ENCODE measurements around the gene OR51A4. TPM values are rescaled to one million over a fixed set of nuclear protein-coding genes. Genes with fewer than 3 reads are reported as not detected.

The OR51A4 gene
- total RNA-seq, 1 donor from 2014 or later = not detected

- Mint-ChIP-seq H3K36me3 (no peaks in the 10 kb centered on the region), H3K4me3 (no peak within 1 kb of the TSS), H3K9me3 (no peaks in the 10 kb centered on the region), H3K27ac (no peak within 1 kb of the TSS), H3K4me1 (no peaks in the 10 kb centered on the region), H3K27me3 (ENCODE audit: insufficient read depth, low read depth) (no peaks in the 10 kb centered on the region)
- H3K9ac ChIP-seq = no peak within 1 kb of the TSS
- no peak for TF ChIP-seq CTCF (IDR thresholded peaks at IDR 0.05)
- no peak for TF ChIP-seq EZH2phosphoT487 (IDR thresholded peaks at IDR 0.05)
- TF ChIP-seq EZH2 (IDR thresholded peaks at IDR 0.05) = no peak
- H3F3A ChIP-seq (ENCODE audit: low read depth) = no peaks in the 10 kb centered on the region
- no peaks in the 10 kb centered on the region for H3K9me3 ChIP-seq (ENCODE audit: low read depth)
- H3K4me2 ChIP-seq = no peak within 1 kb of the TSS
- H4K20me1 ChIP-seq (ENCODE audit: low read depth) = no peaks in the 10 kb centered on the region
- no peaks in the 10 kb centered on the region for H3K27me3 ChIP-seq
- no peaks in the 10 kb centered on the region for H3K4me1 ChIP-seq
- no peak for DNase-seq (ENCODE audit: low spot score)
- H3K36me3 ChIP-seq = no peaks in the 10 kb centered on the region
- no peak within 1 kb of the TSS for H3K4me3 ChIP-seq
- no peak within 1 kb of the TSS for H3K27ac ChIP-seq
- no peak within 1 kb of the TSS for H2AFZ ChIP-seq (replicated peaks)
- no peaks in the 10 kb centered on the region for H3K79me2 ChIP-seq (ENCODE audit: low read depth)
Measured at GRCh38 chr11:4924239-4924638, 23.2 kb downstream of the OR51A4 start, which contains the start of gene OR51G1. TSS of gene OR51G1 (minus strand) at chr11:4924339. CDS start at chr11:4924339, 0 bp downstream.

DNA sequence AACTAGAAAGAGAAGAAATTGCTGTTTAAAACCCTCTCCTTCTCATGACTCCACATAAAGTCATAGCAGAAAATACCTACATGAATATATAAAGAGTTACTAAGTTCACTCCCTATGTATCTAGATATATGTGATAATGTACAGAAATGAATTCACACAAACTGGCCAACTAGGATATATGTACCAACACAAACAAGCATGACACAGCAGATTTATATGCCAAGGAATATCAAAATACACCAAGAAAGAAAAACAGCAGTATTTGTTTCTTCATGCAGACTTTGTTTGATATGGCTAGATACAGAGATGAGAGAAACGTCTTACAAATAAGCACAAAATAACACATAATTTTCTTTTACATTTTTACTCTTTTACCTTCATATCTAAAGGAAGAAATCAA lies 25.1 kb downstream of the OR51A4 start:
- no peak overlapping the region for H3K4me3 Mint-ChIP-seq
- H3K9me3 ChIP-seq (ENCODE audit: low read depth) = no peaks in the 10 kb centered on the region
- no peaks in the 10 kb centered on the region for H3K36me3 ChIP-seq
- no peak overlapping the region for H3K4me2 ChIP-seq
- no peak overlapping the region for H3K27ac Mint-ChIP-seq
- no peaks in the 10 kb centered on the region for H3K36me3 Mint-ChIP-seq
- no peaks in the 10 kb centered on the region for H3K79me2 ChIP-seq (ENCODE audit: low read depth)
- H3K4me1 ChIP-seq = no peaks in the 10 kb centered on the region
- no peak overlapping the region for H2AFZ ChIP-seq (replicated peaks)
- H4K20me1 ChIP-seq (ENCODE audit: low read depth) = no peaks in the 10 kb centered on the region
- no peak overlapping the region for H3K27ac ChIP-seq
- H3K4me1 Mint-ChIP-seq = no peaks in the 10 kb centered on the region
- no peak for DNase-seq (ENCODE audit: low spot score)
- H3F3A ChIP-seq (ENCODE audit: low read depth) = no peaks in the 10 kb centered on the region
- no peaks in the 10 kb centered on the region for H3K27me3 Mint-ChIP-seq (ENCODE audit: insufficient read depth, low read depth)
- H3K27me3 ChIP-seq = no peaks in the 10 kb centered on the region
- no peaks in the 10 kb centered on the region for H3K9me3 Mint-ChIP-seq
- no peak overlapping the region for H3K9ac ChIP-seq
- TF ChIP-seq EZH2phosphoT487 (IDR thresholded peaks at IDR 0.05) = no peak
- no peak for TF ChIP-seq CTCF (IDR thresholded peaks at IDR 0.05)
- TF ChIP-seq EZH2 (IDR thresholded peaks at IDR 0.05) = no peak
- no peak overlapping the region for H3K4me3 ChIP-seq

- no peak for DNase-seq (ENCODE audit: low spot score)
- Histone ChIP-seq H3K4me1 (no peaks in the 10 kb centered on the region), H2AFZ (replicated peaks) (no peak overlapping the region), H3K27me3 (no peaks in the 10 kb centered on the region), H3K4me3 (no peak overlapping the region), H3K4me2 (no peak overlapping the region), H3K27ac (no peak overlapping the region), H3K9ac (no peak overlapping the region), H3K79me2 (ENCODE audit: low read depth) (no peaks in the 10 kb centered on the region), H3K9me3 (ENCODE audit: low read depth) (no peaks in the 10 kb centered on the region), H3K36me3 (no peaks in the 10 kb centered on the region), H3F3A (ENCODE audit: low read depth) (no peaks in the 10 kb centered on the region), H4K20me1 (ENCODE audit: low read depth) (no peaks in the 10 kb centered on the region)
- TF ChIP-seq EZH2phosphoT487 (IDR thresholded peaks at IDR 0.05) = no peak
- no peak for TF ChIP-seq EZH2 (IDR thresholded peaks at IDR 0.05)
- TF ChIP-seq CTCF (IDR thresholded peaks at IDR 0.05) = no peak
- H3K36me3 Mint-ChIP-seq = no peaks in the 10 kb centered on the region
- H3K9me3 Mint-ChIP-seq = no peaks in the 10 kb centered on the region
- no peaks in the 10 kb centered on the region for H3K4me1 Mint-ChIP-seq
- H3K4me3 Mint-ChIP-seq = no peak overlapping the region
- no peaks in the 10 kb centered on the region for H3K27me3 Mint-ChIP-seq (ENCODE audit: insufficient read depth, low read depth)
- no peak overlapping the region for H3K27ac Mint-ChIP-seq
Measured at GRCh38 chr11:4921796-4922195, 25.6 kb downstream of the OR51A4 start.
